HepG2 (cell line): ENCODE data around the gene TTC6. TPM values are rescaled to one million over a fixed set of nuclear protein-coding genes. Genes with fewer than 3 reads are reported as not detected.

Source experiments
- BORCS8-MEF2B ChIP-seq: sonication (generic); formaldehyde crosslinking; IDR thresholded peaks from 2 replicates; pipeline ENCODE4 v1.8.0; 2022; ENCODE audit warnings: mild to moderate bottlenecking, missing genetic modification reagents
- HNRNPUL1 ChIP-seq: fragments of 200-400 bp; formaldehyde crosslinking; IDR thresholded peaks from 2 replicates; pipeline ENCODE4 v1.6.1; 2017; ENCODE audit warnings: low read depth, mild to moderate bottlenecking, low read length, moderate library complexity
- IKZF4 ChIP-seq: sonication (generic); formaldehyde crosslinking; IDR thresholded peaks from 2 replicates; pipeline ENCODE4 v1.5.1; 2020; ENCODE audit warnings: borderline replicate concordance, mild to moderate bottlenecking, low read depth, missing genetic modification reagents; ENCODE audit errors: not compliant biosample characterization
- KLF6 ChIP-seq: IDR thresholded peaks from 2 replicates; pipeline ENCODE4 v1.8.0; 2016; ENCODE audit warnings: missing biosample characterization, missing genetic modification reagents
- MTA1 ChIP-seq: sonication (generic); formaldehyde crosslinking; IDR thresholded peaks from 2 replicates; pipeline ENCODE4 v1.4.0; 2020; ENCODE audit warnings: missing genetic modification reagents, mild to moderate bottlenecking, borderline replicate concordance
- NFKB2 ChIP-seq: sonication (generic); formaldehyde crosslinking; IDR thresholded peaks from 2 replicates; pipeline ENCODE4 v1.4.0; 2020; ENCODE audit warnings: missing genetic modification reagents, borderline replicate concordance
- NR3C1 ChIP-seq: sonication (generic); formaldehyde crosslinking; IDR thresholded peaks from 2 replicates; pipeline ENCODE4 v1.4.0; 2020; ENCODE audit warnings: missing genetic modification reagents
- PAF1 ChIP-seq: IDR thresholded peaks from 2 replicates; pipeline ENCODE4 v1.6.1; 2016; ENCODE audit warnings: missing genetic modification reagents, missing compliant biosample characterization
- PHF21A ChIP-seq: sonication (generic); formaldehyde crosslinking; IDR thresholded peaks from 2 replicates; pipeline ENCODE4 v1.5.0; 2020; ENCODE audit warnings: mild to moderate bottlenecking, missing genetic modification reagents
- SMAD3 ChIP-seq: sonication (generic); formaldehyde crosslinking; IDR thresholded peaks from 2 replicates; pipeline ENCODE4 v1.4.0; 2020; ENCODE audit warnings: missing genetic modification reagents
- ZBTB4 ChIP-seq: sonication (generic); formaldehyde crosslinking; IDR thresholded peaks from 2 replicates; pipeline ENCODE4 v1.4.0; 2020; ENCODE audit warnings: missing genetic modification reagents, mild to moderate bottlenecking, borderline replicate concordance
- ZNF317 ChIP-seq: sonication (generic); formaldehyde crosslinking; IDR thresholded peaks from 2 replicates; pipeline ENCODE4 v1.5.0; 2020; ENCODE audit warnings: mild to moderate bottlenecking, missing genetic modification reagents
- ZNF431 ChIP-seq: sonication (generic); formaldehyde crosslinking; IDR thresholded peaks from 2 replicates; pipeline ENCODE4 v1.9.0; 2022; ENCODE audit warnings: missing genetic modification reagents, low read depth, mild to moderate bottlenecking, borderline replicate concordance
- ZNF446 ChIP-seq: sonication (generic); formaldehyde crosslinking; IDR thresholded peaks from 2 replicates; pipeline ENCODE4 v1.5.0; 2020; ENCODE audit warnings: mild to moderate bottlenecking, missing genetic modification reagents
- ZNF724P ChIP-seq: sonication (generic); formaldehyde crosslinking; IDR thresholded peaks from 2 replicates; pipeline ENCODE4 v1.8.0; 2022; ENCODE audit warnings: missing genetic modification reagents, borderline replicate concordance
- ZNF747 ChIP-seq: sonication (generic); formaldehyde crosslinking; IDR thresholded peaks from 2 replicates; pipeline ENCODE4 v1.8.1; 2023; ENCODE audit warnings: missing genetic modification reagents, mild to moderate bottlenecking, borderline replicate concordance
- ZSCAN30 ChIP-seq: sonication (generic); formaldehyde crosslinking; IDR thresholded peaks from 2 replicates; pipeline ENCODE4 v1.5.0; 2020; ENCODE audit warnings: mild to moderate bottlenecking, missing genetic modification reagents
- polyA plus RNA-seq, 8 experiments: library from polyadenylated mRNA; depleted of rRNA in 3 of 8; stranded (reverse) in 7 of 8; unstranded in 1 of 8; fragments of >200 nt; fragmentation: Illumina TruSeq in 4 of 8; extraction: Trizol in 4 of 8; gene quantifications; 2 replicates each; pipeline versions ENCODE4 v1.2.1 to v1.2.3, GENCODE V29; 2011 to 2016; ENCODE audit warnings: low read depth in 4 of 8, missing spikeins in 1 of 8, mixed read lengths in 1 of 8; ENCODE audit not compliant: insufficient read depth in 1 of 8
- total RNA-seq, 5 experiments: library from RNA; depleted of rRNA; stranded (reverse); fragments of >200 nt; fragmentation: Illumina TruSeq; extraction: Trizol; gene quantifications; 2 replicates each; pipeline ENCODE4 v1.2.3, GENCODE V29; 2016; ENCODE audit warnings: low read depth in 1 of 5
- TF ChIP-seq, protein P1 (sequence below): sonication (generic); formaldehyde crosslinking; conservative IDR thresholded peaks from 2 replicates; pipeline ENCODE4 v1.8.0; 2022; ENCODE audit warnings: low read depth, missing genetic modification reagents
- TF ChIP-seq, protein P2 (sequence below): sonication (generic); formaldehyde crosslinking; IDR thresholded peaks from 2 replicates; pipeline ENCODE4 v1.5.1; 2020; ENCODE audit warnings: mild to moderate bottlenecking, missing genetic modification reagents, moderate library complexity

The TTC6 gene
- total and polyA plus RNA-seq, 2 of the 13 experiments (the other 11 are each of a cell fraction or from before 2014, with no cell fraction given) = 9.3 to 27.4 TPM

DNA sequence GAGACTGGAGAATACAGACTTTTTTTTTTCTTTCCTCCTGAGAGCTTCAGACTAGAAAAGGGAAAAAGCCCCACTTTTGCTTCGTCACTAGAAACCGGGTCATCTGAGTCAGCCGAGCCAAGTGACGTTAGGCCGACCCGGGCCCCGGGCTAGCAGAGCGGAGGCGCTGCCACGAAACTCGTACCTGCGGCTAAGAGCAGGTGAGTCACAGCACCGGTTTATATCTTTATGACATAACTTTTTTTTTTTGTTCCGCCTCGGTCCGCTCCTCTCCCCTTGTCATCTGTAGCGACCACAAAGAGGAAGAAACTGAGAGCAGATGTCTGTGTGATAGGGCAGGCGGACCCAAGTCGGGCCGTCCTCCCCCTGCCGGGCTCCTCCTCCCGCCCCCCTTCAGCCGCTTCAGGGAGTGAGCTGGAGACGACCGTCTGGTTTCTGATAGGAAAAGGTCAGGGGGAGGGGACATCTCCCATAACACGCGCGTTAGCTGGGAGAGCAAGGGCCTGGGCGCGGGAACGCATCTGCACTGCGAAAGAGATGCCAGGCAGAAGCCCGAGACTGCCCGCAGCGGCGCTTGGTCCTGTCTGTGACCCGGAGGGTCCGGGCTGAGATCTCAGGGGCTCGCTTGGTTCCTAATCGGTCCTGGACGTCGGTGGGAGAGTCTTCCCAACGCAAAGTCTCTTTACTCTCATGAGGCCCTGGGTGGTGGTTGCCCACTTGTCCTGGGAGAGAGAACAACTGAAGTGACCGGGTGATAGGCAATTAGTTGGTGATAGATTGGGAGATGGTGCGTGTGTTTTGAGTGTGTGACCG is 586 bp downstream of the TTC6 start (continued):
- TF ChIP-seq, protein P1, sequence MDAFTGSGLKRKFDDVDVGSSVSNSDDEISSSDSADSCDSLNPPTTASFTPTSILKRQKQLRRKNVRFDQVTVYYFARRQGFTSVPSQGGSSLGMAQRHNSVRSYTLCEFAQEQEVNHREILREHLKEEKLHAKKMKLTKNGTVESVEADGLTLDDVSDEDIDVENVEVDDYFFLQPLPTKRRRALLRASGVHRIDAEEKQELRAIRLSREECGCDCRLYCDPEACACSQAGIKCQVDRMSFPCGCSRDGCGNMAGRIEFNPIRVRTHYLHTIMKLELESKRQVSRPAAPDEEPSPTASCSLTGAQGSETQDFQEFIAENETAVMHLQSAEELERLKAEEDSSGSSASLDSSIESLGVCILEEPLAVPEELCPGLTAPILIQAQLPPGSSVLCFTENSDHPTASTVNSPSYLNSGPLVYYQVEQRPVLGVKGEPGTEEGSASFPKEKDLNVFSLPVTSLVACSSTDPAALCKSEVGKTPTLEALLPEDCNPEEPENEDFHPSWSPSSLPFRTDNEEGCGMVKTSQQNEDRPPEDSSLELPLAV (CRISPR knock-in tag) = no peak
- 0 out of 2 replicates have a peak, but pooled peaks have one; percentile 60 for TF ChIP-seq ZSCAN30
- TF ChIP-seq ZNF317 (CRISPR knock-in tag) = peak; percentile 80; the same call in 1 of the 2 replicates
- TF ChIP-seq KLF6 = 0 out of 2 replicates have a peak, but pooled peaks have one; percentile 2
- TF ChIP-seq NR3C1 (CRISPR knock-in tag) = no peak
- TF ChIP-seq ZNF747 = peak; percentile 95; the same call in 1 of the 2 replicates
- TF ChIP-seq, protein P2, sequence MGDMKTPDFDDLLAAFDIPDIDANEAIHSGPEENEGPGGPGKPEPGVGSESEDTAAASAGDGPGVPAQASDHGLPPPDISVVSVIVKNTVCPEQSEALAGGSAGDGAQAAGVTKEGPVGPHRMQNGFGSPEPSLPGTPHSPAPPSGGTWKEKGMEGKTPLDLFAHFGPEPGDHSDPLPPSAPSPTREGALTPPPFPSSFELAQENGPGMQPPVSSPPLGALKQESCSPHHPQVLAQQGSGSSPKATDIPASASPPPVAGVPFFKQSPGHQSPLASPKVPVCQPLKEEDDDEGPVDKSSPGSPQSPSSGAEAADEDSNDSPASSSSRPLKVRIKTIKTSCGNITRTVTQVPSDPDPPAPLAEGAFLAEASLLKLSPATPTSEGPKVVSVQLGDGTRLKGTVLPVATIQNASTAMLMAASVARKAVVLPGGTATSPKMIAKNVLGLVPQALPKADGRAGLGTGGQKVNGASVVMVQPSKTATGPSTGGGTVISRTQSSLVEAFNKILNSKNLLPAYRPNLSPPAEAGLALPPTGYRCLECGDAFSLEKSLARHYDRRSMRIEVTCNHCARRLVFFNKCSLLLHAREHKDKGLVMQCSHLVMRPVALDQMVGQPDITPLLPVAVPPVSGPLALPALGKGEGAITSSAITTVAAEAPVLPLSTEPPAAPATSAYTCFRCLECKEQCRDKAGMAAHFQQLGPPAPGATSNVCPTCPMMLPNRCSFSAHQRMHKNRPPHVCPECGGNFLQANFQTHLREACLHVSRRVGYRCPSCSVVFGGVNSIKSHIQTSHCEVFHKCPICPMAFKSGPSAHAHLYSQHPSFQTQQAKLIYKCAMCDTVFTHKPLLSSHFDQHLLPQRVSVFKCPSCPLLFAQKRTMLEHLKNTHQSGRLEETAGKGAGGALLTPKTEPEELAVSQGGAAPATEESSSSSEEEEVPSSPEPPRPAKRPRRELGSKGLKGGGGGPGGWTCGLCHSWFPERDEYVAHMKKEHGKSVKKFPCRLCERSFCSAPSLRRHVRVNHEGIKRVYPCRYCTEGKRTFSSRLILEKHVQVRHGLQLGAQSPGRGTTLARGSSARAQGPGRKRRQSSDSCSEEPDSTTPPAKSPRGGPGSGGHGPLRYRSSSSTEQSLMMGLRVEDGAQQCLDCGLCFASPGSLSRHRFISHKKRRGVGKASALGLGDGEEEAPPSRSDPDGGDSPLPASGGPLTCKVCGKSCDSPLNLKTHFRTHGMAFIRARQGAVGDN (CRISPR knock-in tag) = peak; percentile 99
- TF ChIP-seq ZNF446 (CRISPR knock-in tag) = peak; percentile 85; the same call in 1 of the 2 replicates
- peak; percentile 92; the same call in 1 of the 2 replicates for TF ChIP-seq SMAD3 (CRISPR knock-in tag)
- TF ChIP-seq ZNF724P (CRISPR knock-in tag) = peak; percentile 86; the same call in 1 of the 2 replicates
- TF ChIP-seq PAF1 (CRISPR knock-in tag) = no peak
- peak; percentile 95 for TF ChIP-seq PHF21A
- TF ChIP-seq ZBTB4 (CRISPR knock-in tag) = peak; percentile 81; the same call in 1 of the 2 replicates
- peak; percentile 91 for TF ChIP-seq IKZF4
- TF ChIP-seq BORCS8-MEF2B (CRISPR knock-in tag) = peak; percentile 97
- TF ChIP-seq NFKB2 = peak; percentile 92
- TF ChIP-seq ZNF431 (CRISPR knock-in tag) = peak; percentile 89; the same call in 1 of the 2 replicates
- TF ChIP-seq HNRNPUL1 = no peak
- TF ChIP-seq MTA1 (CRISPR knock-in tag) = peak; percentile 98
